ENCODE results near the gene P3H1.
"Not testable (repeated sequence)": the region's sequence is repeated elsewhere in the genome, so short reads cannot be mapped to it uniquely, and the experiment has no call there.

Gene P3H1

DNA sequence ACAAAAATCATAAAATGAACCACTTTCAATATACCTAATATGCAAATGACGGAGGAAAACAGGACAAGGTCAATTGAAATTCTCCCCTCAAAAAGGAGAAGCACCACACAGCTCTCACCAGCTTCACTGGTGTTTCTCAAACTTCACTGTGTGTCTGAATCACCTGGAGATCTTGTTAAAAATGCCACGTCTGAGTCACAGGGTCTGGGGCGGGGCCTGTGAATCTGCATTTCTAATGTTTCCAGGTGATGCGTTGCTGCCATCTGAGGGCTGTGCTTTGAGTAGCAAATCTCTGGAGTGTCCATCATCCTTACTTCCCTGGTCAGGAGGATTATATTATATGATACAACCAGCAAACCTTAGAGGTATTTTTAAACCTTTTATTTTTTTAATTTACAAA, 35.8 kb downstream of the P3H1 start:
- no peak for DNase-seq (ENCODE audit: low spot score)

DNA sequence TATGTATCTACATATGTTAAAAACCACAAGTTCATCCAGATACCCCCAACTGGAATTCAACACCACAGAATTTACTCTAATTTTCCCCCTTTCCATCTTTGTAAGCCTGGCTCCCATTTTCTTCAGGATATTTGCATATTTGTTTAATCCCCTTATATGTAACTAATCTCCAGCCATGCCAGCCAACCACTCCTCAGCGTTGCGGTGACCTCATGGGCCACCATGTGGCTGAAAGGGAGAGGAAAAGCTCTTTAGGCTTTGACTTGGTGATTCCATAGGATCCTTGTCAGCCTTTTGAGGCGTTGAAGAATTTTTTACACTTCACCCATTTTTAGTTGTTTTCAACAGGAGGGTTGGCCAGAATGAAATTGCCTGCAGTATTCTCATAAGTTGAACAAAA, 36.8 kb downstream of the P3H1 start:
- no peak for DNase-seq (ENCODE audit: low spot score)

DNA sequence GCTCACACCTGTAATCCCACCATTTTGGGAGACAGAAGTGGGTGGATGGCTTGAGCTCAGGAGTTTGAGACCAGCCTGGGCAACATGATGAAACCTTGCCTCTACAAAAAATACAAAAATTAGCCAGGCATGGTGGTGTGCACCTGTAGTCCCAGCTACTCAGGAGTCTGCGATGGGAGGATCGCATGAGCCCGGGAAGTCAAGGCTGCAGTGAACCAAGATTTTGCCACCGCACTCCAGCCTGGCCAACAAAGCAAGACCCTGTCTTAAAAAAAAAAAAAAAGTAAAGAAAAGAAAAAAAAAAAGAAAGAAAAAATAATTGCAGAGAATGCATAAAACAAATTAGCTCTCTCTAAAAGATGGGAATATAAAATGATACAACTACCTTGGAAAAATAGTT, 41.0 kb downstream of the P3H1 start:
- not testable (repeated sequence) for DNase-seq (ENCODE audit: low spot score)

DNA sequence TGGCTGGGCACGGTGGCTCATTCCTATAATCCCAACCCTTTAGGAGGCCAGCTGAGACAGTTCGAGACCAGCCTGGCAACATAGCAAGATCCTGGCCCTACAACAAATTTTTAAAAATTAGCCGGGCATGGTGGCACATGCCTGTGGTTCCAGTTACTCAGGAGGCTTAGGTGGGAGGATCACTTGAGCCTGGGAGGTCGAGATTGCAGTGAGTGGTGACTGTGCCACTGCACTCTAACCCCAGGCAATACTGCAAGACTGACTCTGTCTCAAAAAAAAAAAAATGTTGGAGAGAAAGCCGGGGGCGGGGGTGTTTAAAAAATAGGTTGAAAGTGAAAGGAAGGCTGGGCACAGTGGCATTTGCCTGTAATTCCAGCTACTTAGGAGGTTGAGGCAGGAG, 43.3 kb downstream of the P3H1 start:
- no peak for DNase-seq (ENCODE audit: low spot score)

GRCh38 chr1:42722403-42722802, 44.4 kb downstream of the P3H1 start:
- DNase-seq (ENCODE audit: low spot score) = not testable (repeated sequence)

GRCh38 chr1:42721926-42722325, 44.9 kb downstream of the P3H1 start:
- no peak for DNase-seq (ENCODE audit: low spot score)

- no peak for DNase-seq (ENCODE audit: low spot score)
Measured at GRCh38 chr1:42720868-42721267, 46.0 kb downstream of the P3H1 start.

DNA sequence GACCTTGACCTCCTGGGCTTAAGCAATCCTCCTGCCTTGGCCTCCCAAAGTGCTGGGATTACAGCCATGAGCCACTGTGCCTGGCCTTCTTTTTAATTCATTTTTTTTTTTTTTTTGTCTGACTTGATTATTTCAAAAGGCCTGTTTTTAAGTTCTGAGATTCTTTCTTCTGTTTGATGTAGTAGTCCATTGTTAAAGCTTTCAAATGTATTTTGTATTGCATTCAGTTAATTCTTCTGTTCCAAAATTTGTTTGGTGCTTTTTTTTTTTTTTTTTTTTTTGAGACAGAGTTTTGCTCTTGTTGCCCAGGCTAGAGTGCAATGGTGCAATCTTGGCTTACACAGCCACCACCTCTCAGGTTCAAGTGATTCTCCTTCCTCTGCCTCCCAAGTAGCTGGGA, 52.4 kb downstream of the P3H1 start:
- not testable (repeated sequence) for DNase-seq (ENCODE audit: low spot score)

DNA sequence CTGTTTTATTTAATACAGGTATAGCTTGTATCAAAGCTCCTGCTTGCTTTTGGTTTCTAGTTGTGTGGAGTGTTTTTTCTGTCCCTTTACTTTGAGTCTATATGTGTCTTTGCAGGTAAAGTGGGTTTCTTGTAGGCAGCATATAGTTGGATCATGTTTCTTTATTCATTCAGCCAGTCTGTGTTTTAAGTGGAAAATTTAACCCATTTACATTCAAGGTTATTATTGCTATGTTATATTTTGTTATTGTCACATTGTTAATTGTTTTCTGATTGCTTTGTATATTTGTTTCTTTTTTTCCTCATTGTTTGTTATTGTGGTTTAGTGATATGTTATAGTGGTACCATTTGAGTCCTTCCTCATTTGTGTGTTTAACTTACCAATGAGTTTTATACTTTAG, 53.5 kb downstream of the P3H1 start:
- DNase-seq (ENCODE audit: low spot score) = no peak

DNA sequence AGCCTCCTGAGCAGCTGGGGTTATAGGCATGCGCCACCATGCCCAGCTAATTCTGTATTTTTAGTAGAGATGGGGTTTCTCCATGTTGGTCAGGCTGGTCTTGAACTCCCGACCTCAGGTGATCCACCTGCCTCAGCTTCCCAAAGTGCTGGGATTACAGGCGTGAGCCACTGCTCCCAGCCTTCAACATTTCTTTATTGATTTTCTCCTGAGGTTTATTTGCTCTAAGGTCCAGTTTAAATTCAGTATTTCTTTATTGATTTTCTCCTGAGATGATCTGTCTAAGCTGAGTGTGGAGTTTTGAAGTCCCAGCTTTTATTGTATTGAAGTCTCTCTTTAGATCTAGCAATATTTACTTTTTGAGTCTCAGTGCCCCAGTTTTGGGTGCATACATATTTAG, 54.0 kb downstream of the P3H1 start:
- not testable (repeated sequence) for DNase-seq (ENCODE audit: low spot score)

DNA sequence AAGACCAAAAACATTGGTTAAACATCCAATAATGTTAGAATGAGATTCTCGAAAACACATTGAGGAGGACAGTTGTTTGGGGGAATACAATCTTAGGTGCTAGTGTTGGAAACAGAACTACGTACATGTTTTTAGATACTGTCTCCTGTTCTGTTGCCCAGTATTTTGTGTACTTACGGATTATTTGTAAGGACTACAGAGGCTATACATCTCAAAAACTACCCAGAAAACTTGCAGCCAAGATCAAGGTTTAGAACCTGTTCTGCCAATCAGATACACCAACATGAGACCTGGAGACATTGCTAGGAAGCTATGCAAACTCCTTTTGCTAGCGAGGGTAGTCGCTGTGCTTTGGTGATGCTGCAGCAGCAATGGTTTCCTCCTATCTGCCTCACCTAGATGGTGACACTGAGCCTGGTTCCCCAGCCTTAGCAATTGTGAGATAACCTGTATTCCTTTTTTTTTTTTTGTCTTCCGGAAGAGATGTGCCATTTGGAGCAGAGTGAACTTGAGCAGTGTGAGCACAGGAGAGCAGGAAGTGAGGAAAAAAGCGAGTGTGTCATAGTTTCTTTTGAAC, 62.9 kb downstream of the P3H1 start:
- DNase-seq (ENCODE audit: low spot score) = no peak

GRCh38 chr1:42700006-42700405, 66.8 kb downstream of the P3H1 start:
- no peak for DNase-seq (ENCODE audit: low spot score)

GRCh38 chr1:42698081-42698813, 68.6 kb downstream of the P3H1 start:
- no peak for DNase-seq (ENCODE audit: low spot score)
